Nephron (organoid): Measurements from ENCODE around the gene VEGFC.

Experiments
- H3K27ac Mint-ChIP-seq, 3 experiments: 2 replicates each; pipeline ENCODE4 v1.8.0; 2020; ENCODE audit warnings: mixed read lengths in 3 of 3, mild to moderate bottlenecking in 2 of 3, moderate library complexity in 1 of 3
- H3K27me3 Mint-ChIP-seq: 2 replicates; pipeline ENCODE4 v1.8.0; 2021; ENCODE audit warnings: low read depth, mild to moderate bottlenecking, moderate library complexity, mixed read lengths
- H3K36me3 Mint-ChIP-seq: 2 replicates; pipeline ENCODE4 v1.8.0; 2020; ENCODE audit warnings: low read depth, mixed read lengths
- H3K4me1 Mint-ChIP-seq: 2 replicates; pipeline ENCODE4 v1.8.0; 2020; ENCODE audit warnings: mixed read lengths
- H3K4me3 Mint-ChIP-seq, 3 experiments: 2 replicates each; pipeline ENCODE4 v1.8.0; 2020; ENCODE audit warnings: mild to moderate bottlenecking in 3 of 3, mixed read lengths in 3 of 3, moderate library complexity in 2 of 3
- H3K9me3 Mint-ChIP-seq: 2 replicates; pipeline ENCODE4 v1.8.0; 2020; ENCODE audit warnings: mixed read lengths
- CTCF ChIP-seq, 3 experiments: fragments of 200-600 bp; sonication (generic); IDR thresholded peaks; one replicate each; pipeline ENCODE4 v1.5.0; 2021; ENCODE audit warnings: antibody characterized with exemption in 3 of 3; ENCODE audit not compliant: unreplicated experiment in 3 of 3

Gene VEGFC

DNA sequence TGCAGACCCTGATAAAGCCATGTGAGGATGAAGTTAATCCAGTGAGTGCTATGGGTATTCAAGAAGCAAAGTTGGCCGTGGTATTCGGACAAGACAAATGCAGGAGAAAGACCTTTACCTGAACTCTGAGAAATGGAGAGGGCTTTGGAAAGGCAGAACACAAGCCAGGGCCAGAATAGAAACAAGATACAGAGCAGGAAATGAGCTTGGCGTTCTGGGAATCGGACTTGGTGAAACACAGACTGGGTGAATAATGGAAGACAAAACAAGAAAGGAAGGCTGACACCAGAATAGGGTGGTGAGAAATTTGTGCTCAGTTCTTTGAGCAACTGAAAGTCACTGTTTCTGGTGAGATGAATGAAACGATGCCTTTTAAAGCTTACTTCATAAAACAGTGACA is 83.3 kb downstream of the VEGFC start:
- H3K9me3 Mint-ChIP-seq = no peaks in the 10 kb centered on the region
- no peaks in the 10 kb centered on the region for H3K27me3 Mint-ChIP-seq
- H3K36me3 Mint-ChIP-seq = peaks cover 4% of the 10 kb centered on the region
- peaks cover 6% of the 10 kb centered on the region for H3K4me1 Mint-ChIP-seq
- H3K27ac Mint-ChIP-seq = no peak overlapping the region
- H3K4me3 Mint-ChIP-seq = no peak overlapping the region
- TF ChIP-seq CTCF (IDR thresholded peaks at IDR 0.05; ENCODE audit: unreplicated experiment in 3 of 3) = no peak

- peaks cover 6% of the 10 kb centered on the region for H3K4me1 Mint-ChIP-seq
- H3K4me3 Mint-ChIP-seq = no peak overlapping the region
Observed at GRCh38 chr4:176708771-176709311, 83.9 kb downstream of the VEGFC start.

GRCh38 chr4:176690716-176691115 is 102.0 kb downstream of the VEGFC start:
- H3K4me3 Mint-ChIP-seq = no peak overlapping the region
- TF ChIP-seq CTCF (IDR thresholded peaks at IDR 0.05; ENCODE audit: unreplicated experiment in 3 of 3) = no peak
- H3K27ac Mint-ChIP-seq = no peak overlapping the region
- no peaks in the 10 kb centered on the region for H3K4me1 Mint-ChIP-seq
- no peaks in the 10 kb centered on the region for H3K9me3 Mint-ChIP-seq
- H3K27me3 Mint-ChIP-seq = no peaks in the 10 kb centered on the region
- H3K36me3 Mint-ChIP-seq = peaks cover 7% of the 10 kb centered on the region

More at GRCh38 chr4:176708771-176709311, 83.9 kb downstream of the VEGFC start:
- no peak for TF ChIP-seq CTCF (IDR thresholded peaks at IDR 0.05; ENCODE audit: unreplicated experiment in 3 of 3)
- Mint-ChIP-seq H3K27ac (no peak overlapping the region), H3K27me3 (no peaks in the 10 kb centered on the region), H3K9me3 (no peaks in the 10 kb centered on the region), H3K36me3 (peaks cover 4% of the 10 kb centered on the region)

- Mint-ChIP-seq H3K9me3 (no peaks in the 10 kb centered on the region), H3K4me1 (peaks cover 5% of the 10 kb centered on the region), H3K4me3 (no peak overlapping the region), H3K36me3 (no peaks in the 10 kb centered on the region), H3K27ac (no peak overlapping the region), H3K27me3 (no peaks in the 10 kb centered on the region)
- no peak for TF ChIP-seq CTCF (IDR thresholded peaks at IDR 0.05; ENCODE audit: unreplicated experiment in 3 of 3)
Observed at GRCh38 chr4:176680668-176681180, 112.0 kb downstream of the VEGFC start.

- H3K4me3 Mint-ChIP-seq = no peak overlapping the region
- TF ChIP-seq CTCF (IDR thresholded peaks at IDR 0.05; ENCODE audit: unreplicated experiment in 3 of 3) = no peak
- no peaks in the 10 kb centered on the region for H3K27me3 Mint-ChIP-seq
- peaks cover 5% of the 10 kb centered on the region for H3K4me1 Mint-ChIP-seq
- no peaks in the 10 kb centered on the region for H3K36me3 Mint-ChIP-seq
- no peak overlapping the region for H3K27ac Mint-ChIP-seq
- H3K9me3 Mint-ChIP-seq = no peaks in the 10 kb centered on the region
Observed at GRCh38 chr4:176676901-176677300, 115.8 kb downstream of the VEGFC start.

- Mint-ChIP-seq H3K27ac (no peak overlapping the region), H3K4me1 (peaks cover 5% of the 10 kb centered on the region), H3K4me3 (no peak overlapping the region), H3K9me3 (no peaks in the 10 kb centered on the region), H3K27me3 (no peaks in the 10 kb centered on the region), H3K36me3 (no peaks in the 10 kb centered on the region)
- TF ChIP-seq CTCF (IDR thresholded peaks at IDR 0.05; ENCODE audit: unreplicated experiment in 3 of 3) = no peak
Observed at GRCh38 chr4:176675810-176676209, 116.9 kb downstream of the VEGFC start.
